T follicular helper cell (primary cell): ENCODE results near the gene KCNG4.
A peak's percentile ranks its signal among the peaks of the same experiment; 100 is the strongest.
"Not testable (repeated sequence)": the region's sequence is repeated elsewhere in the genome, so short reads cannot be mapped to it uniquely, and the experiment has no call there.

Source experiments
- DNase-seq: peaks from one replicate; pipeline ENCODE4 v3.0.0-alpha.2; 2020; ENCODE audit warnings: low read depth

The KCNG4 gene

DNA sequence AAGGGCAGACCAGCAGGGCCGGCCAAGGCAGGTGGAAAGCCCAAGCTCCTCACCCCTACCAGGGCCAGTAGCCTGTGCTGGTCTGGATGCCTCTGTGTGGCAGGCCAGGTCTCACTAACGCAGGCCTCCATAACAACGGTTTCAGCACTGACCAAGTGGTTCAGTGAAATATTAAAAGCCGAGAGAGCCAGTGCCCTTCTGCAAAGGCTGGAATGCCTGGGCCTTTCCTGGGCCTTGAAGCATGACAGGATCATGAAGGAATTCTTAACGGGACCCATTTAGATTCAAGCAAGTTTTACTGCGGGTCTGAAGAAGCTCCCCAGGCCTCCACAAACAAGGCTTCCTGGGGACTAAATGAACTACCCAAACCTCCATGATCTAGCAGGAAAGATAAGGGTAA, 32.6 kb downstream of the KCNG4 start:
- DNase-seq: no peak

- DNase-seq: no peak
These were observed 33.7 kb downstream of the KCNG4 start for GRCh38 chr16:84205976-84206691.

DNA sequence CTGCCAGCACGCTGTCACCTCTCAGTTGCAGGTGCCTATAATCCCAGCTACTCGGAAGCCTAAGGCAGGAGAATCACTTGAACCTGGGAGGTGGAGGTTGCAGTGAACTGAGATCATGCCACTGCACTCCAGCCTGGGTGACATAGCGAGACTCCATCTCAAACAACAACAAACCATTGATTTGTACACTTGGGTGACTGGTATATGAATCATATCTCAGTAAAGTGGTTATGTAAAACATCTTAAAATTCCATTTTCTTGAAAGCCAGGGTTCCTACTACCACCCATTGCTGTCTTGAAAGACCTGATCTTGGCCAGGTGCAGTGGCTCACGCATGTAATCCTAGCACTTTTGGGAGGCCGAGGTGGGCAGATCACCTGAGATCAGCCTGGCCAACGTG, 34.7 kb downstream of the KCNG4 start:
- not testable (repeated sequence) for DNase-seq

- DNase-seq: not testable (repeated sequence)
These were observed 35.3 kb downstream of the KCNG4 start for GRCh38 chr16:84204551-84204950.

GRCh38 chr16:84199861-84200260, 40.0 kb downstream of the KCNG4 start:
- no peak for DNase-seq

DNA sequence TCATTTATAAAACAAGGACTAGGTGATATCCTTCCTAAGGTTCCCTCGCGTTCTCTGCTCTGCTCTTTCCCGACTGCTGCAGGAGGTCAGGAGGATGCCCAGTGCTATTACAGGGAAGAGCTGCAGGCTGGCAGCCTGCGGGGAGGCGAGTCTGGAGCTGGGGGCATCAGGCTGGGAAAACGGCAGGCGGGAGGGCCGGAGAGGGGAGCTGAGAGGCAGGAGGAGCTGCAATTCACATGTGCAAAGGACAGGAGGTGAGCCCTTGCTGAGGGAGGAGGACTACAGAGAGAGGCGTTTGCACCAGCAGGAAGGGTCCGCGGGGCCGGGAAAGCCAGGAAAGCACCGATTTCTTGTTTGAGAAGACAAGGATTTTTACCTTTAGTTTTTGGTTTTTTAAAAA, 40.7 kb downstream of the KCNG4 start:
- DNase-seq: no peak

DNA sequence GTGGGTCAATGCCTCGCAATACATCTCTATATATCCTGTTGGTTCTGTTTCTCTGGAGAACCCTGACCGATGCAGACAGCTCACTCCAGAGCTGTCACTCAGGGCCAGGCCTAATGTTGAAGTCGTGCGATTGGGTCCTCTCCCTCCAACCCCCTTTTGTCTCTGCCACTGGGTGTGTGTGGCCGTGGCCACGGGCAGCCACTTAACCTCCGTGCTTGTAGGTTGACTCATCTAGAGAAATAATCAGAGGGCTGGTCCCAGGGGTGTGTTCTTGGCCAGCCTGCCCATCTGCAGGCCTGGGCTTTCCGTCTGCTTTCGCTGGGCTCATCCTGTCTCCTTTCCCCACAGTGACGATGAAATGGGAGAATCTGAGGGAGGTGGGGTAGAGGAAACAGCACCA, 41.4 kb downstream of the KCNG4 start:
- no peak for DNase-seq

DNA sequence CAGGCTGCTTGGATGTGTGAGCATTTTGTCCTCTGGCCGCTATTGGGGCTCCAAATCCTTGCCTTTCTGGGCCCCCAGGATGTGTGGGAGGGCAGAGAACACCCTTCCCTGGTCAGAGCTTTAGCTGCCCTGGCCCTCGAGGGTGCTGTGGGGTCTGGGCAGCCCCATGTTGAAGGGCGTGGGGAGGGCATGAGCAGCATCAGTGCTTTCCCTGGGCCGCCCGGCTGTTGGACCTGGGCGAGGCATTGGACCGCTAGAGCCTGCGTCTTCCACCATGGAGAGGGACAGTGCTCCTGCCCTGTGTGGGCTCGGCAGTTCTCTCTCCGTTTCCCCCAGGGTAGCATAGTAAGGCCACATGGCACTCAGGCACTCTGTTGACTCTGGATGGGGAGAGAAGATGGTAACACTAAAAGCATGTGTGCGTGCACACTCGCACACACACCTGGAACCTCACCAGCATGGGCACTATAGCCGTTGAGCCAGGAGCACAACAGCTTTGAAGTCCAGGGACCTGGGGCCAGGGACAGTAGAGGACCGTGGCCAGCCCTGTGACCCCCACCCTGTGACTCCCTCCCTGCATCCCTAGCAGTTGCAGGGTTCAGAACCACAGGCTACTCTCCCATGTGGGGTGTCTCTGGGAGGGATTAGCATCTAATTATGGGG, 42.2 kb downstream of the KCNG4 start:
- DNase-seq: no peak

GRCh38 chr16:84196727-84197394, 43.0 kb downstream of the KCNG4 start:
- no peak for DNase-seq

- DNase-seq: no peak
These were observed 43.7 kb downstream of the KCNG4 start for GRCh38 chr16:84196101-84196500.

GRCh38 chr16:84195201-84196093, 44.4 kb downstream of the KCNG4 start:
- no peak for DNase-seq

- peak; percentile 6 for DNase-seq
These were observed 45.2 kb downstream of the KCNG4 start for GRCh38 chr16:84194470-84195200.

DNA sequence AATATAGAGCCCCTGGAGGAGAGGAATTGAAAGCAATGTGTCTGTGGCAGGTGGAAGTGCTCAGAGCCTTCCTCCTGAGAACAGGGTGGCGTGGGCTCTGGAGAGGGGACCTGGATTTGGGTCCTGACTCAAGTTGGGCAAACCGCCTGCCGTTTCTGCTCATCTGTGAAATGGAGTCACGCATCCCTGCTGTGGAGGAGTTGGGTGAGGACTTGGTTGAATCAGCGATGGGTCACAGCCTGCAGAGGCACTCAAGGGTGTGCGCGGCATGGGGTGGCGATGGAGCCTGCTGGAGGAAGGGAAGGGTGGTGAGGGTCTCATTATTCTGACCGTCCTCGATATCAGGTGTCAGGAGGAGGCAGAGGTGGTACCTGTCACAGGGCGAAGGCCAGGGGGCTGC, 45.8 kb downstream of the KCNG4 start:
- no peak for DNase-seq

- no peak for DNase-seq
These were observed 46.3 kb downstream of the KCNG4 start for GRCh38 chr16:84193480-84193879.

DNA sequence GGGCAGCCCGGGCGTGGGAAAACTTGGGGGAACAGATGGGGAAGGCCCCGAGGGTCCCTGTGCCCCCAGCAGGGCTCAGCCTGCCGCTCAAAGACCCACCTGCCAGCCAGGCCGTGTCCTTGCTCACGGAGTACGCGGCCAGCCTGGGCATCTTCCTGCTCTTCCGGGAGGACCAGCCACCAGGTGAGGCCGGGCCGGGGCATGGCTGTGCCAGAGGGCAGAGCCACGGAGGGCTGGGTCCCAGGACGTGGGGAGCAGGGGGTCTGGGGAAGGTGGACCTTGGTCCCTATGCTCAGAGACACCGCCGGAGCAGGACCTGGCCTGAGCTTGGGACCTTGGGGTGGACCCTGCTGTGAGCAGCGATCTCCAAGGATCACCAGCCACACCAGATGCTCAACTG, 48.3 kb downstream of the KCNG4 start:
- DNase-seq: no peak

DNA sequence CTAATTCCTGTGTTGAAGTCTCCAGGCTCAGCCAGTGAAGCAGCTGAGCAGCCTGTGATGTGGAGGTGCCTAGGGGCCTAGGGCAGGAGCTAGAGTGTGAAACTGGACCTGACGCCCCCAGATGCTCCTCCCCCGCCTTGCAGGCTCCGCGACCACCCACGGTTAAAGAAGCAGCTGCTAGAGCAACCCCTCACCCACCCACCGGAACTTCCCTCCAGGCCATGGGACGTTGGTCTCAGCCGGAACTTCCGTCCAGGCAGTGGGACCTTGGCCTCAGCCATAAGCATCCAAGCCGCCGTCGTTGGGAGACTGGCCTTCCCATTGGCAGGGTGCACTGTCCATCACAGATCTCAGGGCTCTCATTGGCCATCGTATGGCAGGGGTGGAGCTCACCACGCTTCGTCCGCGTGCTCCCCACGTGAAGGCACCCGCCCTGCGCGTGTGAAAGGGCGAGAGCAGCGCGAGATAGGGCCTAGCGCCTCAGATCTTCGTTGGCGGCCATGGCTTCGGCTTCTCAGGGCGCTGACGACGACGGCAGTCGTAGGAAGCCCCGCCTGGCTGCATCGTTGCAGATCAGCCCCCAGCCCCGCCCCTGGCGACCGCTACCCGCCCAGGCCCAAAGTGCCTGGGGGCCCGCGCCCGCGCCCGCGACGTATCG, 49.0 kb downstream of the KCNG4 start, which contains the start of gene ADAD2:
TSS of gene ADAD2 (plus strand) at position 427 of the 658 bp plus-strand sequence. CDS start at position 501, 74 bp downstream.
- DNase-seq: no peak

DNA sequence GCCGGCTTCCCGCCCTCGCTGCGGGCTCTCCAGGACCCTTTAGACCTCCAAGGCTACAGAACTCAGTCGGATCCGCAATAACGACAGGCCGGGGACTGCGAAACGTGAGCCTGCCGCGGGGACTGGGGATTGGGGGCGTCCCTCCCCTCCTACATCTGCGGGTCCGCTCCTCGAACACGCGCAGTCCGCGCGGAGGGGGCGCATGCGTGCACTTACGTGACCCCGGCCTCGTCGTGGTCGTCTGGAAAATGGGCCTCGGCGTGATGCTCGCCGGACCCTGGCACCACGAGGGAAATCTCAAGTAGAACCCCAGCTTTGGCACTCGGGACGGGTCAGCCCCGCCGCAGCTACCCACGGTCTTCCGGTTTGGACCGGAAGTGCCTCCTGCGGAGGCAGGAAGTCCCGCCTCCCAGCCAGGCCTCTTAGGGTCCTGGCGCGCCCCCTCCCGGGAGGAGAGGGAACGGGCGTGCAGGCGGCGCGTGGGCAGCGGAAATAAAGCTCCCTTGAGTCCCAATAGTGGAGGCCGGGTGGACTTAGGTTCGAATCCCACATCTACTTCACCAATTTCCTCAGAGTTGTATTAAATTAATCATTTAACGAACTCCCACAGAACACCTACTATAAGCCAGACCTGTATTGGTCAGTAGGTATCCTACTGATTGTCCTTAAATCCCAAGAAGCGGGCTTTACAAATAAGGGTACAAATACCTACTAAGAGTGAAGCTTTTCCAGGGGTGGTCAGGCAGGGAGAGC, 53.0 kb downstream of the KCNG4 start, which contains the start of gene TAF1C:
TSS of gene TAF1C (minus strand) at position 373 of the 753 bp plus-strand sequence. CDS start 2,069 bp downstream, outside the sequence.
- peak; percentile 80 for DNase-seq

DNA sequence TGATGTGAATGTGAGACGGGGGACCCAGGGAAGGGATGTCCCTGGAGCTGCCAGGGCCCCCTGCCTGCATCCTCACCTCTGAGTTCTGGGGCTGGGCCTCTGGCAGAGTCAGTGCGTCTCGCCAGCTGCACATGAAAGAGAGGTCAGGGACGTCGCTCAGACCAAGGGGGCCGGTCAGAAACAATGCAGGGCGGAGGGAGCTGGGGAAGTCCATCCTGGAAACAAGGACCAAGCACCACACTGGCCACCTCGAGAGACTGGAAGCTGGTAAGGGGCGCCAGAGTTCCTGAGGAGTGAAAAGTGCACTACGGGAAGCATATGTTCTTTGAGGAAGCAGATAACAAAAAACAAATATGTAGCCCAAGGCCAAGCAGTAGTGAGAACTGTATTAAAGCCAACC, 55.0 kb downstream of the KCNG4 start:
- no peak for DNase-seq

GRCh38 chr16:84183911-84184591, 55.8 kb downstream of the KCNG4 start:
- no peak for DNase-seq
